Thyroid gland (tissue), 4 donors: Measurements from ENCODE around the gene OR51V1. TPM values are rescaled to one million over a fixed set of nuclear protein-coding genes. Genes with fewer than 3 reads are reported as not detected.
"Not testable (repeated sequence)": the region's sequence is repeated elsewhere in the genome, so short reads cannot be mapped to it uniquely, and the experiment has no call there.

Source experiments
- DNase-seq, 2 donors: peaks; one replicate each; pipeline ENCODE4 v3.0.0-alpha.2; 2019
- H3K27ac ChIP-seq, 3 donors: fragments of 200-600 bp; sonication (generic); 1 replicate in 2 of 3; 2 replicates in 1 of 3; pipeline ENCODE4 v1.5.1; 2016 to 2019; ENCODE audit warnings: mild to moderate bottlenecking in 1 of 3, moderate library complexity in 1 of 3
- H3K27me3 ChIP-seq: fragments of 200-600 bp; sonication (generic); one replicate; pipeline ENCODE4 v1.5.1; 2019
- H3K36me3 ChIP-seq, 2 donors: fragments of 200-600 bp; sonication (generic); one replicate each; pipeline ENCODE4 v1.5.1; 2016 to 2019
- H3K4me1 ChIP-seq, 2 donors: fragments of 200-600 bp; sonication (generic); one replicate each; pipeline ENCODE4 v1.5.1; 2017 to 2019
- H3K4me3 ChIP-seq, 3 donors: fragments of 200-600 bp; sonication (generic); replicated peaks in 1 of 3; 1 replicate in 2 of 3; 2 replicates in 1 of 3; pipeline ENCODE4 v1.5.1; 2016; ENCODE audit warnings: mild to moderate bottlenecking in 1 of 3
- H3K9me3 ChIP-seq: fragments of 200-600 bp; sonication (generic); one replicate; pipeline ENCODE4 v1.5.1; 2017
- CTCF ChIP-seq, 6 experiments: fragments of 200-600 bp in 3 of 6; fragments of 450-650 bp in 3 of 6; sonication (generic) in 3 of 6; IDR thresholded peaks; one replicate each; pipeline ENCODE4 v1.5.1; 2016 to 2019; ENCODE audit warnings: antibody characterized with exemption in 6 of 6, mild to moderate bottlenecking in 2 of 6, inconsistent platforms in 1 of 6, moderate library complexity in 1 of 6
- POLR2A ChIP-seq, 2 donors: fragments of 450-650 bp; IDR thresholded peaks; one replicate each; pipeline ENCODE4 v1.6.1; 2017; ENCODE audit warnings: antibody characterized with exemption in 2 of 2, mild to moderate bottlenecking in 2 of 2, moderate library complexity in 1 of 2
- WGBS, 2 donors: methylation state at CpG; one replicate each; pipeline ENCODE4 v1.1.5; 2017; 5-methylcytosine and 5-hydroxymethylcytosine counted together
- intact Hi-C: fragments of 100-400 bp; cut with DNase I; formaldehyde crosslinking; loops from one replicate; pipeline ENCODE4 v1.15.1; 2023
- total RNA-seq, 4 donors: library from RNA; depleted of rRNA; stranded (reverse); fragments of >200 nt; gene quantifications; one replicate each; pipeline ENCODE4 v1.2.3, GENCODE V29; 2016

The OR51V1 gene
- not detected for total RNA-seq

GRCh38 chr11:5200582-5200981 lies at the start of gene OR51V1:
OR51V1 (minus strand) TSS chr11:5200682; CDS start chr11:5200682, 0 bp downstream.
- no peaks in the 10 kb centered on the region for H3K4me1 ChIP-seq
- no peak within 1 kb of the TSS for H3K4me3 ChIP-seq
- H3K27ac ChIP-seq, result no peak within 1 kb of the TSS
- H3K9me3 ChIP-seq, result no peaks in the 10 kb centered on the region
- intact Hi-C loops, result no loop called here
- 74 to 85% methylated on average over 1 of the region's 1 CpG for WGBS, 2 donors
- H3K27me3 ChIP-seq, result no peaks in the 10 kb centered on the region
- no peak for DNase-seq
- no peaks in the 10 kb centered on the region for H3K36me3 ChIP-seq
- TF ChIP-seq POLR2A (IDR thresholded peaks at IDR 0.05) (no peak), CTCF (IDR thresholded peaks at IDR 0.05) (no peak)

GRCh38 chr11:5249807-5250396 lies 49.4 kb upstream of the OR51V1 start, which contains the start of gene HBG1:
HBG1 (minus strand) TSS chr11:5249857; CDS start chr11:5249804, 53 bp downstream.
- DNase-seq, H3K36me3 ChIP-seq, H3K27ac ChIP-seq, H3K9me3 ChIP-seq, H3K27me3 ChIP-seq, intact Hi-C loops, H3K4me3 ChIP-seq, H3K4me1 ChIP-seq: not testable (repeated sequence)
- 72 to 85% methylated on average over 4 of the region's 9 CpGs for WGBS, 2 donors

- H3K9me3 ChIP-seq, H3K4me1 ChIP-seq, H3K4me3 ChIP-seq, H3K36me3 ChIP-seq, H3K27me3 ChIP-seq, H3K27ac ChIP-seq, DNase-seq, intact Hi-C loops: not testable (repeated sequence)
- WGBS, 2 donors, result 84 to 89% methylated on average over 7 of the region's 7 CpGs
These were observed 48.0 kb upstream of the OR51V1 start for GRCh38 chr11:5248498-5248897.

- H3K4me1 ChIP-seq, result no peaks in the 10 kb centered on the region
- no peaks in the 10 kb centered on the region for H3K9me3 ChIP-seq
- no peak overlapping the region for H3K27ac ChIP-seq
- no peak overlapping the region for H3K4me3 ChIP-seq
- 84 to 91% methylated on average over 3 of the region's 3 CpGs for WGBS, 2 donors
- no peaks in the 10 kb centered on the region for H3K27me3 ChIP-seq
- intact Hi-C loops, result no loop called here
- DNase-seq, result no peak
- H3K36me3 ChIP-seq, result no peaks in the 10 kb centered on the region
- TF ChIP-seq CTCF (IDR thresholded peaks at IDR 0.05) (no peak), POLR2A (IDR thresholded peaks at IDR 0.05) (no peak)
These were observed 47.1 kb upstream of the OR51V1 start for GRCh38 chr11:5247472-5248192.

- 70 to 75% methylated on average over 6 of the region's 6 CpGs for WGBS, 2 donors
- H3K9me3 ChIP-seq, result no peaks in the 10 kb centered on the region
- no peak overlapping the region for H3K27ac ChIP-seq
- no peak for DNase-seq
- TF ChIP-seq POLR2A (IDR thresholded peaks at IDR 0.05) (no peak), CTCF (IDR thresholded peaks at IDR 0.05) (no peak)
- H3K4me1 ChIP-seq, result no peaks in the 10 kb centered on the region
- no peak overlapping the region for H3K4me3 ChIP-seq
- no peaks in the 10 kb centered on the region for H3K27me3 ChIP-seq
- intact Hi-C loops, result no loop called here
- no peaks in the 10 kb centered on the region for H3K36me3 ChIP-seq
These were observed 46.4 kb upstream of the OR51V1 start for GRCh38 chr11:5246772-5247471.

- H3K9me3 ChIP-seq, result no peaks in the 10 kb centered on the region
- 74 to 86% methylated on average over 2 of the region's 2 CpGs for WGBS, 2 donors
- intact Hi-C loops, result no loop called here
- H3K36me3 ChIP-seq, result no peaks in the 10 kb centered on the region
- no peaks in the 10 kb centered on the region for H3K4me1 ChIP-seq
- DNase-seq, result no peak
- H3K27me3 ChIP-seq, result no peaks in the 10 kb centered on the region
- TF ChIP-seq CTCF (IDR thresholded peaks at IDR 0.05), result no peak
- TF ChIP-seq POLR2A (IDR thresholded peaks at IDR 0.05), result no peak
- H3K27ac ChIP-seq, result no peak overlapping the region
- no peak overlapping the region for H3K4me3 ChIP-seq
These were observed 44.7 kb upstream of the OR51V1 start for GRCh38 chr11:5245155-5245554.
